GM10248 (cell line): ENCODE measurements around the gene ZNF446.
"Not testable (repeated sequence)": the region's sequence is repeated elsewhere in the genome, so short reads cannot be mapped to it uniquely, and the experiment has no call there.

ENCODE experiments used
- CTCF ChIA-PET: fragments of 300-600 bp; sonication (Branson Sonifier 250); formaldehyde crosslinking; extraction: SDS; loops from one replicate; lab custom pipeline; 2021; ENCODE audit warnings: antibody characterized with exemption; lab: Yijun Ruan, JAX
- POLR2A ChIA-PET: fragments of 350-650 bp; sonication (Branson Sonifier 250); formaldehyde crosslinking; extraction: SDS; loops from one replicate; lab custom pipeline; 2020; ENCODE audit warnings: antibody characterized with exemption; lab: Yijun Ruan, JAX
- DNase-seq: peaks from one replicate; pipeline ENCODE4 v3.0.0; 2012; ENCODE audit errors: extremely low spot score
- CTCF ChIP-seq: IDR thresholded peaks from 2 replicates; pipeline ENCODE4 v1.5.1; 2012; ENCODE audit warnings: mild to moderate bottlenecking, low read depth; ENCODE audit errors: extremely low read depth, missing control alignments, control extremely low read depth

ZNF446 gene

GRCh38 chr19:58469241-58470013, 6.7 kb upstream of the ZNF446 start:
- ChIA-PET POLR2A (no interaction called here), CTCF (interaction anchor here (1.0 to 1.6 kb wide), 4 partner anchors 16 to 1063 kb away, joined by 3 to 5 read pairs (median 4); partner anchors contain the start of gene CHMP2A)
- DNase-seq: no peak
- no peak for TF ChIP-seq CTCF

- DNase-seq, POLR2A ChIA-PET: not testable (repeated sequence)
- CTCF ChIA-PET: interaction anchor here (1.6 to 1.7 kb wide), 2 partner anchors 9 to 1064 kb away, joined by 3 to 4 read pairs; no protein-coding TSS in a partner anchor
Observed at GRCh38 chr19:58470837-58471543, 5.2 kb upstream of the ZNF446 start.

GRCh38 chr19:58471736-58472135, 4.4 kb upstream of the ZNF446 start:
- TF ChIP-seq CTCF: no peak
- POLR2A ChIA-PET: no interaction called here
- CTCF ChIA-PET: interaction anchor here (1.7 kb wide), 1 partner anchor 10 kb away, joined by 4 read pairs; no protein-coding TSS in a partner anchor
- no peak for DNase-seq

GRCh38 chr19:58473775-58474174, 2.4 kb upstream of the ZNF446 start:
- no peak for TF ChIP-seq CTCF
- DNase-seq: no peak
- ChIA-PET CTCF (interaction anchor here (1.1 to 1.4 kb wide), 2 partner anchors 15 to 40 kb away, joined by 3 read pairs; no protein-coding TSS in a partner anchor), POLR2A (interaction anchor here (0.6 kb wide), 1 partner anchor 9 kb away, joined by 4 read pairs; no protein-coding TSS in a partner anchor)

- no peak for TF ChIP-seq CTCF
- DNase-seq: no peak
- POLR2A ChIA-PET: interaction anchor here (0.6 kb wide), 1 partner anchor 10 kb away, joined by 4 read pairs; no protein-coding TSS in a partner anchor
- CTCF ChIA-PET: interaction anchor here (1.1 to 1.7 kb wide), 4 partner anchors 8 to 45 kb away, joined by 3 read pairs; partner anchors contain the start of gene ZBTB45
Observed at GRCh38 chr19:58474291-58474996, 1.7 kb upstream of the ZNF446 start.

GRCh38 chr19:58474997-58475713, 997 bp upstream of the ZNF446 start:
- no peak for DNase-seq
- TF ChIP-seq CTCF: no peak
- ChIA-PET CTCF (interaction anchor here (1.2 to 1.7 kb wide), 3 partner anchors 9 to 45 kb away, joined by 3 to 4 read pairs (median 3); partner anchors contain the start of gene ZBTB45), POLR2A (no interaction called here)
